DOHH2 (cell line): ENCODE measurements around the gene SMG6.

ENCODE experiments used
- H3F3A ChIP-seq: fragments of 200-600 bp; sonication (generic), shearing (Covaris generic); 2 replicates; pipeline ENCODE4 v1.6.0; 2016; ENCODE audit warnings: antibody characterized with exemption, mild to moderate bottlenecking; ENCODE audit not compliant: control insufficient read depth, insufficient read depth
- H3K27ac ChIP-seq: fragments of 200-600 bp; sonication (generic); 2 replicates; pipeline ENCODE4 v1.5.1; 2014; ENCODE audit warnings: low read depth, mild to moderate bottlenecking, low read length, moderate library complexity
- H3K27me3 ChIP-seq: fragments of 200-600 bp; sonication (generic); 2 replicates; pipeline ENCODE4 v1.6.1; 2014; ENCODE audit warnings: mild to moderate bottlenecking, low read length, mixed read lengths; ENCODE audit not compliant: control insufficient read depth
- H3K36me3 ChIP-seq: fragments of 200-600 bp; sonication (generic); 2 replicates; pipeline ENCODE4 v1.6.1; 2014; ENCODE audit warnings: mild to moderate bottlenecking, low read length, moderate library complexity, mixed read lengths; ENCODE audit not compliant: control insufficient read depth
- H3K4me1 ChIP-seq: fragments of 200-600 bp; sonication (generic); 2 replicates; pipeline ENCODE4 v1.6.1; 2014; ENCODE audit warnings: mild to moderate bottlenecking, low read length, mixed read lengths; ENCODE audit not compliant: control insufficient read depth
- H3K4me2 ChIP-seq: fragments of 200-600 bp; sonication (generic); 2 replicates; pipeline ENCODE4 v1.6.0; 2014; ENCODE audit warnings: mild to moderate bottlenecking, low read length, moderate library complexity
- H3K4me3 ChIP-seq: fragments of 200-600 bp; sonication (generic); 2 replicates; pipeline ENCODE4 v1.5.1; 2014; ENCODE audit warnings: mild to moderate bottlenecking, low read length, mixed read lengths
- H3K79me2 ChIP-seq: fragments of 200-600 bp; sonication (generic); 2 replicates; pipeline ENCODE4 v1.6.1; 2014; ENCODE audit warnings: mild to moderate bottlenecking, low read length, mixed read lengths; ENCODE audit not compliant: control insufficient read depth
- H3K9me2 ChIP-seq: fragments of 200-600 bp; sonication (generic); replicated peaks from 2 replicates; pipeline ENCODE4 v1.6.1; 2014; ENCODE audit warnings: mild to moderate bottlenecking, low read length, mixed read lengths; ENCODE audit not compliant: control insufficient read depth
- H3K9me3 ChIP-seq: fragments of 200-600 bp; sonication (generic); 2 replicates; pipeline ENCODE4 v1.6.1; 2014; ENCODE audit warnings: antibody characterized with exemption, low read length, mixed read lengths; ENCODE audit not compliant: control insufficient read depth, insufficient read depth
- H4K20me1 ChIP-seq: fragments of 200-600 bp; sonication (generic); 2 replicates; pipeline ENCODE4 v1.6.0; 2014; ENCODE audit warnings: low read depth, mild to moderate bottlenecking, antibody characterized with exemption, low read length, moderate library complexity; ENCODE audit not compliant: control insufficient read depth, insufficient read depth
- EZH2phosphoT487 ChIP-seq: fragments of 200-600 bp; sonication (generic); IDR thresholded peaks from 2 replicates; pipeline ENCODE4 v1.6.1; 2017; ENCODE audit warnings: borderline replicate concordance, mild to moderate bottlenecking, antibody characterized with exemption, low read length, moderate library complexity, mixed read lengths
- TF ChIP-seq, protein P1 (sequence below): fragments of 200-600 bp; sonication (generic); IDR thresholded peaks from one replicate; pipeline ENCODE4 v1.5.1; 2014; ENCODE audit warnings: antibody characterized with exemption, mild to moderate bottlenecking, low read depth, low read length; ENCODE audit not compliant: poor library complexity, severe bottlenecking

The SMG6 gene

DNA sequence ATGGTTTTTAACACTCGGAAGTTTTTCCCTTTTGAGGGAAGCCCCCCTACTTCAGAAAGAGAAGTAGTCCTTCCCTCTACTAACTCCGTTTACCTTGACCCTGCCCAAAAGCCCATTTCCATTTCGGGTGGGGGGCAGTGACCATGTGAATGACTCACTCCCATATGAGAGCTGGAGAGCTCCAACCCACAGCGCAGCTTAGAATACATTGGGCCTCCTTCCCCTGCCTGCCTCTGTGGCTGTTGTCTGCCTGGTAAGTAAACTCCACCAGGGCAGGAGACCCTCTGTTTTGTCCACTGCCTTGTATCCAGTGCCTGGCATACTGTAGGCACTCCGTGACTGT, 34.7 kb upstream of the SMG6 start:
- H3K27me3 ChIP-seq, result no peaks in the 10 kb centered on the region
- H3K27ac ChIP-seq, result no peak overlapping the region
- peak overlapping the region; percentile 84 for H3K4me3 ChIP-seq
- H3K9me3 ChIP-seq, result no peaks in the 10 kb centered on the region
- TF ChIP-seq EZH2phosphoT487, result no peak
- TF ChIP-seq, protein P1, sequence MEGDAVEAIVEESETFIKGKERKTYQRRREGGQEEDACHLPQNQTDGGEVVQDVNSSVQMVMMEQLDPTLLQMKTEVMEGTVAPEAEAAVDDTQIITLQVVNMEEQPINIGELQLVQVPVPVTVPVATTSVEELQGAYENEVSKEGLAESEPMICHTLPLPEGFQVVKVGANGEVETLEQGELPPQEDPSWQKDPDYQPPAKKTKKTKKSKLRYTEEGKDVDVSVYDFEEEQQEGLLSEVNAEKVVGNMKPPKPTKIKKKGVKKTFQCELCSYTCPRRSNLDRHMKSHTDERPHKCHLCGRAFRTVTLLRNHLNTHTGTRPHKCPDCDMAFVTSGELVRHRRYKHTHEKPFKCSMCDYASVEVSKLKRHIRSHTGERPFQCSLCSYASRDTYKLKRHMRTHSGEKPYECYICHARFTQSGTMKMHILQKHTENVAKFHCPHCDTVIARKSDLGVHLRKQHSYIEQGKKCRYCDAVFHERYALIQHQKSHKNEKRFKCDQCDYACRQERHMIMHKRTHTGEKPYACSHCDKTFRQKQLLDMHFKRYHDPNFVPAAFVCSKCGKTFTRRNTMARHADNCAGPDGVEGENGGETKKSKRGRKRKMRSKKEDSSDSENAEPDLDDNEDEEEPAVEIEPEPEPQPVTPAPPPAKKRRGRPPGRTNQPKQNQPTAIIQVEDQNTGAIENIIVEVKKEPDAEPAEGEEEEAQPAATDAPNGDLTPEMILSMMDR, result no peak
- peak overlapping the region; percentile 99 for H3K4me2 ChIP-seq
- peaks cover 29% of the 10 kb centered on the region for H3K36me3 ChIP-seq
- peaks cover 5% of the 10 kb centered on the region; the same call in 1 of the 2 replicates for H3F3A ChIP-seq
- no peaks in the 10 kb centered on the region for H3K9me2 ChIP-seq
- H3K79me2 ChIP-seq, result peaks cover 44% of the 10 kb centered on the region
- H3K4me1 ChIP-seq, result peaks cover 35% of the 10 kb centered on the region
- peaks cover 3% of the 10 kb centered on the region; the same call in 1 of the 2 replicates for H4K20me1 ChIP-seq

DNA sequence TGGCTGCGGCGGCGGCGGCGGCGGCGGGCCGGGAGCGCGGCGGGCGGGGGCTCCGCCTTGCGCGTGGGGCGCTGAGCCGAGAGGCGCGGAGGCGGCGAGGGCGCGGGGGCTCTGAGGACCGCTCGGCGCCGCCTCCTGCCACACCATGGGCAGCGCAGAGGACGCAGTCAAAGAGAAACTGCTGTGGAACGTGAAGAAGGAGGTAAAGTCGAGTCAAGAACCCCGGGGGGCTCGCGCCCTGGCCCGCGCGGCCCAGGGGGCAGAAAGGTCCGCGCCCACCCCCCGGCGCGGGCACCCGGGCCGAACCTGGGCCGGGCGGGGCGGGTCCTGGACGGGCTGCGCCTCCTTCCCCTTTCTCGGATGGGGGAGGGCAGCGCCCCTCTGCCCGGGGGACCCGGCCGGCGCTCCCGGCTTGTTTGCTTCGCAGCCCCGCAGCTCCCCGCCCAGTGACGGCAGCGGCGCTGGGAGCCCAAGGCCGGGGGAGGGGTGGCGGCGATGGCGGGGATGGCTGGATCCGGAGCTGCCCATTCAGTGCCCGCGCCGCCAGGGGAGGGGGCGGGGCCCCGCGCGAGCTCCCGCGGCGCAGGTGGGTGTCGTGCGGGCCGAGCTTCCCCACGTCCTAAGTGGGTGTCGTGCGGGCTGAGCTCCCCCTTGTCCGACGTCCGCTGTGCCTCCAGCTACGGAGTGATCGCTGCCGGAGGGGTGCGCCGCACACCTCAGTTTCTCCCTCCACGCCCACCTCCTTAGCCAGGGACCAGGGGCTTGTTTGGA, 34.1 kb upstream of the SMG6 start:
- H3K4me2 ChIP-seq, result peak overlapping the region; percentile 99
- no peak overlapping the region for H3K27ac ChIP-seq
- peaks cover 3% of the 10 kb centered on the region; the same call in 1 of the 2 replicates for H4K20me1 ChIP-seq
- peaks cover 36% of the 10 kb centered on the region for H3K4me1 ChIP-seq
- peaks cover 35% of the 10 kb centered on the region for H3K36me3 ChIP-seq
- H3K79me2 ChIP-seq, result peaks cover 49% of the 10 kb centered on the region
- H3K9me3 ChIP-seq, result no peaks in the 10 kb centered on the region
- peaks cover 5% of the 10 kb centered on the region; the same call in 1 of the 2 replicates for H3F3A ChIP-seq
- H3K9me2 ChIP-seq, result no peaks in the 10 kb centered on the region
- peak overlapping the region; percentile 84 for H3K4me3 ChIP-seq
- TF ChIP-seq, protein P1, result no peak
- TF ChIP-seq EZH2phosphoT487, result no peak
- H3K27me3 ChIP-seq, result no peaks in the 10 kb centered on the region

DNA sequence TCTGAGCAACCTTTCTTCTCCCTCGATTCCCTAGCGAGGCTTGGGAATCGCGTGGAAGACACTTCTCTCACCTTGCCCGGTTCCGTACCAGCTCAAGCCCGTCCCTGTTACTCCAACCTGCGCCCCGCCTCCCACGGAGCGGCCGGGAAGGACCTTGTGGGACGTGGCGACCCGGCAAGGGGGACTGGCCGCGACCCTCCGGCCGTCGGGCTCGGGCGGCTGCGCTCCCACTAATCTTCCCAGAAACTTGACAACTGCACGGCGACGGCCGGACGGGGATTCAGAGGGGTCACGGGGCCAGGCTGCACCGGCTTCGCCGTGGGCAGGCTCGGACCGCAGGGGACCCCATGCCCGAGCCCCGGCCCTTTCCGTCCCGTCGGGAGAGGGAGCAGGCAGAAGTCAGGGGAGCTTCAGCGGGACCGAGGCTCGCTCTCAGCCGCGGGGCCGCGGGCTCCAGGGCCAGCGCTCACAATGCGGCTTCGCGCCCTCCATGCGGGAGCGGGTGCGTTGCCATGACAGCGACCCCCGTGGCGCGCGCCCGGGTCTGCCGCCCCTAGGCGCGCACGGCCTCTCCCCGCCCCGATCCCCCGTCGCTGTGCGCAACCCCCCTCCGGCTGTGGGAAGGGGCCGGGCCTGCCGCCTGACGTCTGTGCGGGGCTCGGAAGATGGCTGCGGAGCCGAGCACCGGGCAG, 33.4 kb upstream of the SMG6 start, which contains the start of gene SGSM2:
Gene SGSM2 (plus strand): TSS at position 650 of the 692 bp plus-strand sequence. CDS start 188 bp downstream, outside the sequence.
- Histone ChIP-seq H3K9me3 (no peaks in the 10 kb centered on the region), H4K20me1 (peaks cover 3% of the 10 kb centered on the region; the same call in 1 of the 2 replicates), H3K4me1 (peaks cover 38% of the 10 kb centered on the region), H3K9me2 (no peaks in the 10 kb centered on the region), H3K27ac (peak within 1 kb of the TSS; percentile 60), H3K36me3 (peaks cover 41% of the 10 kb centered on the region), H3K4me2 (peak within 1 kb of the TSS; percentile 99), H3K79me2 (peaks cover 54% of the 10 kb centered on the region), H3K4me3 (peak within 1 kb of the TSS; percentile 84), H3K27me3 (no peaks in the 10 kb centered on the region), H3F3A (peaks cover 5% of the 10 kb centered on the region; the same call in 1 of the 2 replicates)
- TF ChIP-seq, protein P1, result no peak
- TF ChIP-seq EZH2phosphoT487, result no peak
